ENCODE results near the gene DENND4B.

Gene DENND4B

DNA sequence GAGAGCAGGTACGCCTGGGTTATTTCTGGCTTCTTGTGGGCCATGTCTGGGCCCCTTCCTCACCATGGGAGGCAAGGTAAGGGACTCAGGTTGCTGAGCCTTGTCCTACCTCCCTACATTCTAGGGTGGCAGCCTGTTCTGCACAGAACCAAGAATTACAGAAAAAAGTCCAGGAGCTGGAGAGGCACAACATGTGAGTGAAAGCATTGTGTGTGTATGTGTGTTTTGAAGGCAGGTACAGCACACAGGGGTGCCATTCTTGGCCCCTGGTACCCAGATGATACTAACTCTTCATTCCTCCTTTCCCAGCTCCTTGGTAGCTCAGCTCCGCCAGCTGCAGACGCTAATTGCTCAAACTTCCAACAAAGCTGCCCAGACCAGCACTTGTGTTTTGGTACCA lies 26.6 kb upstream of the DENND4B start:
- H3K36me3 ChIP-seq (ENCODE audit: control insufficient read depth, low read length), result peaks cover 49% of the 10 kb centered on the region
- no peaks in the 10 kb centered on the region for H4K20me1 ChIP-seq (ENCODE audit: control insufficient read depth, insufficient read depth, low read depth, low read length)
- H3K9me2 ChIP-seq (replicated peaks; ENCODE audit: control insufficient read depth, low read length), result no peaks in the 10 kb centered on the region
- peaks cover 23% of the 10 kb centered on the region for H3F3A ChIP-seq (ENCODE audit: control insufficient read depth, insufficient read depth)
- no peak overlapping the region for H3K4me2 ChIP-seq (ENCODE audit: low read length)
- peaks cover 28% of the 10 kb centered on the region for H3K4me1 ChIP-seq (ENCODE audit: control insufficient read depth, low read length)
- no peaks in the 10 kb centered on the region for H3K9me3 ChIP-seq (ENCODE audit: control insufficient read depth, insufficient read depth, low read length)
- H3K27me3 ChIP-seq (ENCODE audit: control insufficient read depth, low read length), result no peaks in the 10 kb centered on the region
- H3K27ac ChIP-seq (ENCODE audit: low read depth, low read length), result no peak overlapping the region
- no peak for TF ChIP-seq EZH2phosphoT487 (IDR thresholded peaks at IDR 0.05; ENCODE audit: borderline replicate concordance, low read length)
- TF ChIP-seq, protein P1, sequence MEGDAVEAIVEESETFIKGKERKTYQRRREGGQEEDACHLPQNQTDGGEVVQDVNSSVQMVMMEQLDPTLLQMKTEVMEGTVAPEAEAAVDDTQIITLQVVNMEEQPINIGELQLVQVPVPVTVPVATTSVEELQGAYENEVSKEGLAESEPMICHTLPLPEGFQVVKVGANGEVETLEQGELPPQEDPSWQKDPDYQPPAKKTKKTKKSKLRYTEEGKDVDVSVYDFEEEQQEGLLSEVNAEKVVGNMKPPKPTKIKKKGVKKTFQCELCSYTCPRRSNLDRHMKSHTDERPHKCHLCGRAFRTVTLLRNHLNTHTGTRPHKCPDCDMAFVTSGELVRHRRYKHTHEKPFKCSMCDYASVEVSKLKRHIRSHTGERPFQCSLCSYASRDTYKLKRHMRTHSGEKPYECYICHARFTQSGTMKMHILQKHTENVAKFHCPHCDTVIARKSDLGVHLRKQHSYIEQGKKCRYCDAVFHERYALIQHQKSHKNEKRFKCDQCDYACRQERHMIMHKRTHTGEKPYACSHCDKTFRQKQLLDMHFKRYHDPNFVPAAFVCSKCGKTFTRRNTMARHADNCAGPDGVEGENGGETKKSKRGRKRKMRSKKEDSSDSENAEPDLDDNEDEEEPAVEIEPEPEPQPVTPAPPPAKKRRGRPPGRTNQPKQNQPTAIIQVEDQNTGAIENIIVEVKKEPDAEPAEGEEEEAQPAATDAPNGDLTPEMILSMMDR (IDR thresholded peaks at IDR 0.05; ENCODE audit: low read depth, low read length, poor library complexity, severe bottlenecking), result no peak
- H3K79me2 ChIP-seq (ENCODE audit: control insufficient read depth, low read length), result peaks cover 42% of the 10 kb centered on the region
- H3K4me3 ChIP-seq (ENCODE audit: low read length), result no peak overlapping the region

DNA sequence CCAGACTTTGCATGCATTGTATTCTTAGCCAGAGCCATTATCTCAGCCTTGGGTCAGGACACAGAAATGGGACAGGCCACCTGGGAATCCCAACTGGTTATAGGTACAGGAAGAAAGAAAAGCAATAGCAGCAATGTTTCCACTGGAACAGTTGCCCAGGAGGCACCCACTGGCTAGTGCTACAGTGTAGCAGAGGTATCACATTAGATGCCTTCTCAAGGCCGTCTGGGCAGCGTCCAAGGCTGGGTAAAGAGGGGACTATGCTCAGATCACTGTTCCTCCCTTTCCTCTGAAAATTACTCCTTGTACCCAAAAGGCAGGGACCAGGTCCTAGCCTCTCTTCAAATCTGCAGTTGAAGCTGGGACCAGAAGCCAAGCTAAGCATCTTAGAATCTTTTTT lies 23.8 kb upstream of the DENND4B start:
- Histone ChIP-seq H3K9me3 (ENCODE audit: control insufficient read depth, insufficient read depth, low read length) (no peaks in the 10 kb centered on the region), H4K20me1 (ENCODE audit: control insufficient read depth, insufficient read depth, low read depth, low read length) (no peaks in the 10 kb centered on the region), H3K9me2 (replicated peaks; ENCODE audit: control insufficient read depth, low read length) (no peaks in the 10 kb centered on the region), H3K36me3 (ENCODE audit: control insufficient read depth, low read length) (peaks cover 32% of the 10 kb centered on the region), H3K4me3 (ENCODE audit: low read length) (no peak overlapping the region), H3K27ac (ENCODE audit: low read depth, low read length) (no peak overlapping the region), H3K4me2 (ENCODE audit: low read length) (no peak overlapping the region), H3K27me3 (ENCODE audit: control insufficient read depth, low read length) (no peaks in the 10 kb centered on the region), H3K4me1 (ENCODE audit: control insufficient read depth, low read length) (peaks cover 25% of the 10 kb centered on the region), H3F3A (ENCODE audit: control insufficient read depth, insufficient read depth) (peaks cover 33% of the 10 kb centered on the region), H3K79me2 (ENCODE audit: control insufficient read depth, low read length) (peaks cover 34% of the 10 kb centered on the region)
- TF ChIP-seq, protein P1 (IDR thresholded peaks at IDR 0.05; ENCODE audit: low read depth, low read length, poor library complexity, severe bottlenecking), result no peak
- TF ChIP-seq EZH2phosphoT487 (IDR thresholded peaks at IDR 0.05; ENCODE audit: borderline replicate concordance, low read length), result no peak

DNA sequence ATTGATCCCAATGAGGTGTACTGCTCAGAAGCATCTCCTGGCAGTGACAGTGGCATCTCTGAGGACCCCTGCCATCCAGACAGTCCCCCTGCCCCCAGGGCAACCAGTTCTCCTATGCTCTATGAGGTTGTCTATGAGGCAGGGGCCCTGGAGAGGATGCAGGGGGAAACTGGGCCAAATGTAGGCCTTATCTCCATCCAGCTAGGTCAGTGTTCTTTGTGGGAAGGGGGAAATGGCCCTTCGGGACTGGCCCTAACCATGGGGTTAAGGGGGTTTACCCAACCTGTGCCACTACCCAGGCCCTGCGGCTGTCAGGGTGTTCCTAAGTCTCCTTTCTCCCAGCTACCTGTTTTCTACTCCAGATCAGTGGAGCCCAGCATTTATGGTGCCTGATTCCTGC lies 22.5 kb upstream of the DENND4B start:
- H3K4me2 ChIP-seq (ENCODE audit: low read length), result peak overlapping the region; percentile 97
- H3K27me3 ChIP-seq (ENCODE audit: control insufficient read depth, low read length), result no peaks in the 10 kb centered on the region
- H3K27ac ChIP-seq (ENCODE audit: low read depth, low read length), result no peak overlapping the region
- H3F3A ChIP-seq (ENCODE audit: control insufficient read depth, insufficient read depth), result peaks cover 24% of the 10 kb centered on the region
- peaks cover 19% of the 10 kb centered on the region for H3K36me3 ChIP-seq (ENCODE audit: control insufficient read depth, low read length)
- H3K9me3 ChIP-seq (ENCODE audit: control insufficient read depth, insufficient read depth, low read length), result no peaks in the 10 kb centered on the region
- TF ChIP-seq EZH2phosphoT487 (IDR thresholded peaks at IDR 0.05; ENCODE audit: borderline replicate concordance, low read length), result no peak
- TF ChIP-seq, protein P1 (IDR thresholded peaks at IDR 0.05; ENCODE audit: low read depth, low read length, poor library complexity, severe bottlenecking), result no peak
- H3K9me2 ChIP-seq (replicated peaks; ENCODE audit: control insufficient read depth, low read length), result no peaks in the 10 kb centered on the region
- H3K79me2 ChIP-seq (ENCODE audit: control insufficient read depth, low read length), result peaks cover 46% of the 10 kb centered on the region
- H4K20me1 ChIP-seq (ENCODE audit: control insufficient read depth, insufficient read depth, low read depth, low read length), result no peaks in the 10 kb centered on the region
- peaks cover 32% of the 10 kb centered on the region for H3K4me1 ChIP-seq (ENCODE audit: control insufficient read depth, low read length)
- H3K4me3 ChIP-seq (ENCODE audit: low read length), result peak overlapping the region; percentile 76

Measured in DOHH2 (cell line).